ENCODE results near the gene RUNX1.

GRCh38 chr21:34740198-34740597, 308.9 kb downstream of the RUNX1 start:
- TF ChIP-seq CTCF (IDR thresholded peaks at IDR 0.05) (no peak), POLR2AphosphoS5 (IDR thresholded peaks at IDR 0.05) (no peak), POLR2A (IDR thresholded peaks at IDR 0.05) (no peak)
